ENCODE data around the gene NCR3LG1. TPM values are rescaled to one million over a fixed set of nuclear protein-coding genes. Genes with fewer than 3 reads are reported as not detected.
A peak's percentile ranks its signal among the peaks of the same experiment; 100 is the strongest.

NCR3LG1 gene, protein sequence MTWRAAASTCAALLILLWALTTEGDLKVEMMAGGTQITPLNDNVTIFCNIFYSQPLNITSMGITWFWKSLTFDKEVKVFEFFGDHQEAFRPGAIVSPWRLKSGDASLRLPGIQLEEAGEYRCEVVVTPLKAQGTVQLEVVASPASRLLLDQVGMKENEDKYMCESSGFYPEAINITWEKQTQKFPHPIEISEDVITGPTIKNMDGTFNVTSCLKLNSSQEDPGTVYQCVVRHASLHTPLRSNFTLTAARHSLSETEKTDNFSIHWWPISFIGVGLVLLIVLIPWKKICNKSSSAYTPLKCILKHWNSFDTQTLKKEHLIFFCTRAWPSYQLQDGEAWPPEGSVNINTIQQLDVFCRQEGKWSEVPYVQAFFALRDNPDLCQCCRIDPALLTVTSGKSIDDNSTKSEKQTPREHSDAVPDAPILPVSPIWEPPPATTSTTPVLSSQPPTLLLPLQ
- total RNA-seq, result 1.3 TPM

DNA sequence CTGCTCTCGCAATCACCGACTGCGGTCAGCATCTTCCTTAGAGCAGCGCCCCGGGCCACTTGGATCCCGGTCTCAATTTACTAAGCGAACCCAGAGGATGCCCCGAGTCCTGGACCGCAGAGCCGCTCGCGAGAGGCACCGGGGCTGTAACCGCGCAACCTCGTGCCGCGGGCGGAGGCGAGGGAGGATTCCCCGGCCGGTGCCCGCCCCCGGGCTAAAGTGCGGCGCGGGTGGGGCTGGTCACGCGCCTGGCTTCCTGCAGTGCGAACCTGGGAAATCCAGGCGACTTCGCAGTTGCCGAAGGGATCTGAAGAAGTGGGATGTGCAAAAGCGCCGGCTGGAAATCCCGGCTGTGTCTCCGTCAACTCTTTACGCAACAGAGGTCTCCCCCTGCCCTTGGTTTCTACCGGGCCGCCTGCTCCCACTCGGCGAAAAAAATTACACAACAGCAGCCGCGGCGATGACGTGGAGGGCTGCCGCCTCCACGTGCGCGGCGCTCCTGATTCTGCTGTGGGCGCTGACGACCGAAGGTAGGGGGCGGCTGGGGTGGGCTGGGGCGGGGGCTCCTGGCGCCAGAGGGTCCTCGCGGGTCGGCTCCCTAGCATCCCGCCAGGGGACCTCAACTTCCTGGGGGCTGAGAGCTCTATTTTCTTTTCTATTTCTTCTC is at the start of gene NCR3LG1:
Gene NCR3LG1 (plus strand): TSS at position 291 of the 667 bp plus-strand sequence. CDS start 170 bp downstream, at position 461.
- peak; percentile 55 to 78 (median 77) for DNase-seq (ENCODE audit: low read depth in 2 of 3, low spot score in 2 of 3)

DNA sequence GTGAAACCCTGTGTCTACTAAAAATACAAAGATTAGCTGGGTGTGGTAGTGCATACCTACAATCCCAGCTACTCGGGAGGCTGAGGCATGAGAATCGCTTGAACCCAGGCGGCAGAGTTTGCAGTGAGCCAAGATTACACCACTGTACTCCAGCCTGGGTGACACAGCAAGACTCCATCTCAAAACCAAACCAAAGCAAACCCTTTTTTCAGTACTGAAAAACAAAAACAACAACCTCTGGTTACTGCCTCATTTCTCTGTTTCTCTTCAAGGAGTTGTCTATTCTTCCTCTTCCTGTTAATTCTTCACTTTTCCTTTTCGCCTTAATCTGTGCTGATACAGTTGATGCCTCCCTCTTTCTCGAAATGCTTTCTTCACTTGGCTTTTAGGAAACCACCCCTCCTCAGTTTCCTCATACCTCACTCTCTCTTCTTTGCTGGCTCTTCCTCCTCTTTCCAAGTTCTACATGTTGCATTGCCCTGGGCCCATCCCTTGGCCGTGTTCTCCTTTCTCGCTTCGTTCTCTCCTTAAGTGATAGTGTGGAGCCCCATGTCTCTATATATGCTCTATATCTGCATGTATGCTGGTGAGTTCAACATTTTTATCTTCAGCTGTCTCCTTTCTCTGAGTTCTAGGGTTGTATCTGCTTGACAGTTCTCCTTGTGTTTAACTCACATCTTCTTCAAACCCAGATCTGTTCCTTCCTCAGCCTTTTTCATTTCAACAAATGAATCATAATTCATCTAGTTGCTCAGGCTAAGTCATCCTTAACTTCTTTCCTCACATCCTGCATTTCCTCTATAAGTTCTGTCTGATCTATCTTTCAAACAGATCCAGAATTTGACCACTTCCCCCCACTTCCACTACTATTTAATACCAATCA is 38.0 kb upstream of the NCR3LG1 start:
- DNase-seq (ENCODE audit: low read depth in 2 of 3, low spot score in 2 of 3), result no peak

DNA sequence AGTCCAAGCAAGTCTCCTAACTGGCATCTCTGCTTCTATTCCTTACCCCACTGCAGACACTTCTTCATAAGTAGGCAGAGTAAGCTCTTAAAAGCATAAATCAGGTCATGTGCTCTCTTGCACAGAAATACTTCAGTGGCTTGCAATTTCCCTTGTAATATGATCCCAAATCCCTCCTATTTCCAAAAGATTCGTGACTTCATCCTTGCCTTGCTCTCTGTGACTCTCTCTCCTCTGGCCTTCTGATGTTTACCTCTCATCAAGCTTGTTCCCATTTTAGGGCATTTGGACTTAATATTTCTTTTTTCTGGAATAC is 37.4 kb upstream of the NCR3LG1 start:
- no peak for DNase-seq (ENCODE audit: low read depth in 2 of 3, low spot score in 2 of 3)

DNA sequence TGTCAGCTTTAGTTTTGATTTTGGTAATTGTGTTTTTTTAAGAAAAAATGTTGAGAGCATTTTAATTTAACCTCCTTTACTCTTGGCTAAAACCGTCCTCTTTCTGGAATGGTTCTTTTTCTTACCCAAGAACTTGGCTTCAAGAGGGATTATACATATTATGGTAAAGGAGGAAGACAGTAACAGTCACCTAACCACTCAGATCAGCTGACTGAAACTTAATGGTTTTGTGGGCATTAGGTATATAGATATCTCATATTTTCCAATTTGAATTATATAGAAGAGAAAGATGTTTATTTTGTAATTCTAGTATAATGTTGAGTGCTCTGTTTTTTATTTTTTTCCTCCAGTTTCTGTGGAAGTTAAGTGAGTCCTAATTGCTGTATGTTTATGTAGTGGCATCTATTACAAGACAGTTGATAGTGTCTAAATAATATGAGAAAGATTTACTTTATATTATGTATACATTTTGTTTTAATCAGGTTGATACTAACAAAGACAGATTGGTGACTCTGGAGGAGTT is 36.6 kb upstream of the NCR3LG1 start:
- no peak for DNase-seq (ENCODE audit: low read depth in 2 of 3, low spot score in 2 of 3)

DNA sequence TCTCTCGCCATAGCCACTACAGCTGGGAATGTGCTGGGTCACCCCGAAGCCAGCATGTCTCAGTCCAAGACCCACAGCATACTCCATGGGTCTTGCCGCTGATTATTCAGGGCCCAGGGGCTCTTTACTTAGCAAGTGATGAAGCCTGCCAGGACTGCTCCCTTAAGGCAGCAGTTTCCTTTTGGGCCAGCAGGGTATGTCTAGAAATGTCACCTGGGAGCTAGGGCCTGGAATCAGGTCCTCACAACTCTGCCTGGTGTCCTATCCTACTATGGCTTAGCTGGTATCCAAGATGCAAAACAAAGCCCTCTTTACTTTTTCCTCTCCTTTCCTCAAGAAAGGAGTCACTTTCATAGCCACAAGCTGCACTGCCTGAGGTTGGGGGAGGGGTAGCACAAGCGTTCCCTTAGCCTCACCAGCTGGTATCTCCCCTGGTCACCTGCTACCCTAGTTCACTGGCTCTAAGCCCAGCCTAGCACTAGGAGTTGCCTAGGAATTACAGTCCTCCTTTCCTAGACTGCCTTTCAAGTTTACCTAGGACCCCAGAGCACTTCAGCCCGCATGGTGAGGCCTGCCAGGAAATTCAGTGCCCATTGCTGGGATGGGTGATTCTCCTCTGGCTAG is 22.6 kb upstream of the NCR3LG1 start:
- no peak for DNase-seq (ENCODE audit: low read depth in 2 of 3, low spot score in 2 of 3)

DNA sequence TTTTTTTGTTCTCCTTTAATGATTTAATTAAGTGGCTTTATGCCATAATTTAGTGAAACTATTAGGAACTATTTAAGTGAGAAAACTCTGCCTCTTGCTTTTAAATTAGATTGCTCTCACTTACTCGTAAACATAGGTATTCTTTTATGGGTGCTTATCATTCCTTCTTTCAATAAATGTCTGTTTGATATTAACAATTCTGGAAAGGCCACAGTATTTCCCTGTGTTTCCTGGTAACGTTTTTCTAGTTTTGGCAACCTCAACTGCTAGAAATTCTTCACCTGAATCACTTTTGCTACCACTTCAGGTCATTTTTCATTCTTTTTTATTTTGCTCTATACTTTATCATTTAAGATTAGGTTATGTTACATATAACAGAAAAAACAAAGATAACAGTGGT is 19.9 kb upstream of the NCR3LG1 start:
- no peak for DNase-seq (ENCODE audit: low read depth in 2 of 3, low spot score in 2 of 3)

DNA sequence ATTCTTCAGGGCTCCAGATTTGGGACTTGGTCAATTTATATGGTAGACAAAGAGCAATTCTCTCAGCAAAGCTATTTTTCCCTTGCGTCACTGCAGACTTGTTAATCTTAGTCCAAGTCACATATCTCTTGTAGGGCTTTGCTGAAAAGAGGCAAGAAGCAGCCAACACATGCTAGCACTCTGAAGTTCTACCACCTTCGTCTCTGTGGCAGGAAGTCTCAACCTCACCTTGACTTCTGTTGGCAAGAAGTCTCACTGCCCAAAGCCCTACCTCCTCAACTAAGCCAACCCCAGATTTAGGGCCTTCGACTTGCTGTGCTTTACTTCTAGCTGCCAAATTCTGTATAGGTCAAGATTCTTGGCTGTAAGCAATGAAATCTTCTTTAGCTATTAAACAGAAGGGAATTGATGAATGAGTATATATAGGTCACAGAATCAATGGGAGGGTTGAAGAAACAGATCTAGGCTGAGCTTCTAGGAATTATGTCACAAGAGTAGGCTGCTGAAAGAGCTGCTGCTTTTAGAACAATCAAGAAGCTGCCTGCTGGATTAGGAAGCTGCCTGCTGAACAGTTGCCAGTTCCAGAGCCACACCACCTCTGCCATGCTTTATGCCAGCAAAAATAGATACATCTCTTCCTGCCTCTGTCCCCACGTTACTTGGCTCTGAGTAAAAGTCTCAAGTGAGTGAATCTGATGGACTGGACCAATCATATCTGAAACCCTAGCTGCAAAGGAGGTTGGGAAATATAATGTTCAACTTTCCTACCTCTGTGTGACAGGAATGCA is 17.6 kb upstream of the NCR3LG1 start:
- DNase-seq (ENCODE audit: low read depth in 2 of 3, low spot score in 2 of 3), result no peak

DNA sequence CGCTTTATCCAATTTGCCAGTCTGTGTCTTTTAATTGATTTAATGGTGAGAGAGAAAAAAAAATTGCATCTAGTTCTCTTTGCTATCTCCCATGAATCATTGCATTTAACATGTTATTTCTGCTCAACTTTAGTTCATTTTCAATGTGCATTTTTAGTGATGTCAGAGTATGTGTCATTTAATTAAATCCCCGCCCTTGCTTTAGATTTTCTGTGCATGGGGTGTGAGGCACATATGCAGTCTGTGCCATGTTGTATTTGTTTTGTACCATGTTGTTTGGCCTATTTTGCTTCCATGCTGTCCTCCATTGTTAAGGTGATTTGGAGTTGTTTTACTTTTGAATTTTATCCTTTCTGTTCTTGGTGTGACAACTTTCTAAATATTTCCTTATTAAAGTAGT is 8.3 kb upstream of the NCR3LG1 start:
- DNase-seq (ENCODE audit: low read depth in 2 of 3, low spot score in 2 of 3), result no peak

DNA sequence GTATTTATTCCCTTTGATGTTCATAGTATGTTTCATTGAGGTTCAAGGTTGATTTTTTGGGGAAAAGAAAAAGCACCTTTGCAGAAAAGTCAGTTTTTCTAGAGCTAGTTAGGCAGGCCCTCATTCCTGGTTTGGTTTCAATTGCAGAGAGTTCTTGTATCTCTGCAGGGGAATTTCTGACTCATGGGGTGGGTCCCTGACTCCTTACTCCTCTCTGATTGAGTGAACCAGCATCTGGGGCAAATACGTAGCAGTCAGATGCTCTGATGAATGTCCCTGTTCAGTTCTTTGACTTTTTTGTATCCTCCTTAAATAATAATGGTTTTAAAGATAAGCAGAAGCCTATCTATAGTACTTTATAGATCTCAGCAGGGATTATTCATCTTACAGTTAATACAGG is 7.7 kb upstream of the NCR3LG1 start:
- DNase-seq (ENCODE audit: low read depth in 2 of 3, low spot score in 2 of 3), result no peak

DNA sequence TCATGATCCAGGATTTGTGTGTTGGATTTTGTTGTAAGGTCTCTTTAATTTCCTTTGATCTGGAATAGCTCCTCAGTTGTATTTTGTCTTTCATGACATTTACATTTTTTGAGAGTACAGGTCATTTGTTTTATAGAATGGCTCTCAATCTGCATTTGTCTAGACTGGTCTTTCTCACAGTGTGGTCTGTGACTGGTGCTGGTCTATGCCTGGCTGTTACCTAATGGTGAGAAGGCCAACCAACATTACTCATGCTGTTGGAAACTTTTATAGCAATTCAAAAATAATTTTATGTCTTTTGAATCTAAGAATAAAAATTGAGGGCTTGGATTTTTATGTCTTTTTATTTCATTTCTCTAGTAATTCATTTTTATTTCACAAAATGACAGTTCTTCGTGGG is 3.9 kb upstream of the NCR3LG1 start:
- no peak for DNase-seq (ENCODE audit: low read depth in 2 of 3, low spot score in 2 of 3)

DNA sequence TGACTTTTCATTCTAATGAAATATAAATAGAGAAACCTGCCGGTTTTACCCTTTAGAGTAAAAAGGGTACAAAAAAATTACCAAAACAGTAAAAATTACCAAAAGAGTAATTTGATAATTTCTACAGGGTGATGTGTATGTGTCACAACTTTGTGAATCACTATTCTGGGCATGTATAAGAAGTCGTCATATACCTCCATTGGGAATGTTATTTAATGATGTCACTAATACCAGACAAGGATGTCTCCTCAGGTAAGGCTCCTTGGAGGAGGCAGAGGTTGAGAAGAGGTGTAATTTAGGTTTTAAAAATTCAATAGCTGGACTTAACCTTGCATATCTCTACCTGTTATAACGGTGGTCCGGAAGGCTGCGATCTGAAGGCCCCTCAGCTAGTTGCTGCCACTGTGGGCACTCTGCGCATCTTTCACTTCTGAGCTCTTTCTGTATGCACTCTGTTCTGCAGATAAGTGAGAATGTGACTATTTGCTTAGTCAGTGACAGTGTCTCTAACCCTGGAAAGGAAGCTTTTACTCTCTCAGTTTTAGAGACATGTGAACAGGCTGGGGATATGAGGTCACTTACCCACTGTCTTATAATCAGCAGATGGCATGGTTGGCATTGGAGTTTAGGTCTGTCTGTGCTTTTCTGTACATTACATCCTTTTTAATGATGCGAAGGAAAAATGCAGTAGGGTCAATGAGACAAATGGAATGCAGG is 987 bp upstream of the NCR3LG1 start:
- DNase-seq (ENCODE audit: low read depth in 2 of 3, low spot score in 2 of 3), result no peak

DNA sequence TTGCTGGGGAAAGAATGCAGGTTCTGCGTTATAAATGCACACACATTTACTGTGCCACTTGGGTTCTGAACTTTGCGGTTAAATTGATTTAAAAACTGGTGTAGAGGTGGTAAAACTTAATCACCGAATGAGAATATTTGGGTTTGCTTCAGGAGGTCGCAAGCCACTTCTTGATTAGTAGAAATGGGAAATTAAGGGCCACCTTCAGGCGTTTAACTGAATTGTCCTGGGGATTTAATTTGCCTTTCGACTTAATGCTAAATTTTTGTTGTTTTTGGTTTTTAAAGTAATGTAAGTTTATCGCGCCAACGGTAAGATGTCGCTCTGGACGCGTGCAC is 459 bp upstream of the NCR3LG1 start:
- no peak for DNase-seq (ENCODE audit: low read depth in 2 of 3, low spot score in 2 of 3)

DNA sequence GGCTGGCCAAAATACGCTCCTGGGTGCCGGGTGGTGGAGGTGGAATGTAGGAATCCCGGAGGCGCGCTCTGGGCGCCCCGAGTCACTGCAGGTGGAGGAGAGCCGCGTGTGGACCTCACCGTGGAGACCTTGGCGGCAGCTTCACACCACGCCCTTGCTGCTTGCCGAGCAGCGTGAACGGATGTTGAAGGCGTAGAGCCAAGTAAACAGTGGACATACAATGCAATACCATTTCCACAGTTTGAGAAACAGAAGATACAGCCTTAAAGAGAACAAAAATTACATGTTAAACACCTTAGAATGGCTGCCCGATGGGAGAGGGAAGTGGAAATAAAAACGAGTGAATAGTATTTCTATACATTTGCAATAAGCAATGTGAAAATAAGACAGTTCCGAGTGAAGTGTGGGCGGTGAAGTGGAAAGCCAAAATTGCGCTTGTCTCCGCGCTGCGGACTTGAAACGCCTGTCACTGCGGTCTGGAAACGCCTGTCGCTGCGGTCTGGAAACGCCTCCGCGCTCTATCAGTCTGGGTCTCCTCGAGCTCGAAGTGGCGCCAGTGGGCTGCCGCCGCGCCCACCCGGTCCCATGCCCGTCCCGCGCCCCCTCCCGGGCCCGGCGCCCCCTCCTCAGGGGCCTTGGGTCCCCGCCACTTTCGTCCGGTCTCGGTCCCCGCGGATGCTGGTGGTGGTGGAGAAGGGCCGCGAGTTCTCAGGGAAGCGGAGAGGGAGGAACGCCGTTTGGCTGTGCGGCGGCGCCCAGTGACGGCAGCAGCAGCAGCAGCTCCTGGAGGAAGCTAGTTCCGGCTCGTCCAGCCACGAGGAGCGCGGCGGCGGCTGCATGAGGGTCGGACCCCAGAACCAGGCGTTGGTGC is 1.6 kb downstream of the NCR3LG1 start:
- DNase-seq (ENCODE audit: low read depth in 2 of 3, low spot score in 2 of 3), result peak; percentile 21 to 63 (median 36)

DNA sequence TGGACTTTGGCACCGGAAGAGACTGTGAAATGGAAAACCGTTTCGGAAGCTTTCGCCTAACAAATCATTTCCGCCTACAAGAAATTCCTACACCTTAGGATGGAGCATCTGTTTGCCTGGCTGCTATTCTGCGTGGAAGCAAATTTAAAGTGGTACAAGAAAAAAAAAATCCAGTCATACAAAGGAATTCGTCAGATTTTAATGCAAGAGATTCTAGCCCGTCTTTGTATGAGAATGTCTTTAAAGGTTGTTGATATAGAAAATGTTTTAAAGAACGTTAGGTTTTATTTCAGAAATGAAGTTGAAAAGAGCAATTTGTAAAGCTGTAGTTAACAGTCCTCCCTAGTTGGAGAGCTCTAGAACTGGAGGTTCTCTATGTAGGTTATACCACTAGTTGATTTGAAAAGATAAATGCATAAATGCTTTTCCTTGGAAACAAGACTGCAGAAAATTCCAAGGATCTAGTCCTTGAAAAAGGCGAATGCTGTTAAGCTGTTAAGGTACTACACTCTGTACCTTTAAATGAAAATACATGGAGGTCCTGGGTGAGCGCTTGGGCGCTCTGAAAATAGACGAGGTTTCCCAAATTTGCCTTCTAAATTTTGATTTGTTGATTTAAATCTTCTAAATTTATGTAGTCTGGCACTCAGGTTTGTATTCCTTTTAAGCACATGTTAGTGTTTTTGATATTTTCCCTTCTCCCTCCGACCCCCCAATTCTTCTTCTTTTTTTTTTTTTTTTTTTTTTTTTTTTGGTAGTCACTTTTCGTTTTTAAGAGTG is 2.4 kb downstream of the NCR3LG1 start:
- DNase-seq (ENCODE audit: low read depth in 2 of 3, low spot score in 2 of 3), result peak in 1 of 3 donors; percentile 5

DNA sequence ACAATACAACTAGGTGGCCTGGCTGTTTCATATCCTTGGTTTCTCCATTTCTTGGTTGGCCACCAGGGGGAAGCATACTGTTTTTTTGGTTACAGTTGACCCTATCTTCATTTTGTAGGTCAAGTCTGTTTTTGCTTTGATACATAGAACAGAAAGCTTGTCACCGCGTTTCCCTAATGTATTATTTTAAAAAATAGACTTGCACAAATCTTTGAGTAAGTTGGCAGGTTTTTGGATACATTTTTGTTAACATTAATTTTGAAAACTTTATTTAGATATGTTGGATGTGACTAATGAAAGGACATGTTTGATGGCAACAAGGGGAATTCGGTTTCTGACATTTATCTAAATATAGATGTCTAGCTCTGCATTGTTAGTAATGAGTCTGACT is 3.0 kb downstream of the NCR3LG1 start:
- DNase-seq (ENCODE audit: low read depth in 2 of 3, low spot score in 2 of 3), result peak; percentile 26 to 83 (median 75)

DNA sequence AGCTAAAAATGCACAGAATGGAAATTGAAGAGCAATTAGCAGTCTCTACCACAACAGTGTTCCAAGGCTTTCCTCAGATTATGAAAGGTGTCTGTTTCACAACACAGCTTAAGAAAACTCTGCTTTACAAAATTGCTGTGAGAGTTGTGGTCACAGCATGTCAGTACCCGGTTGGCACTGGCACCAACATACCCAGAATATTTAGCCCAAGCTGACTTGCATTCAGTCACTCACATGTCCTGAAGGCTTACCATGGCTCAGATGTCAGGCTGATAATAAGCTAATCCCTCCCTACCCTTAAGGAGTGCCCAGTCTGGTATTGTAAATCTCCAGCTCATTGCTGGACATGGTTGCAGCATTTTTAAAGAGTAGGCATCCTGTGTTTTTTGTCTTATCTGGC is 14.9 kb downstream of the NCR3LG1 start:
- no peak for DNase-seq (ENCODE audit: low read depth in 2 of 3, low spot score in 2 of 3)

DNA sequence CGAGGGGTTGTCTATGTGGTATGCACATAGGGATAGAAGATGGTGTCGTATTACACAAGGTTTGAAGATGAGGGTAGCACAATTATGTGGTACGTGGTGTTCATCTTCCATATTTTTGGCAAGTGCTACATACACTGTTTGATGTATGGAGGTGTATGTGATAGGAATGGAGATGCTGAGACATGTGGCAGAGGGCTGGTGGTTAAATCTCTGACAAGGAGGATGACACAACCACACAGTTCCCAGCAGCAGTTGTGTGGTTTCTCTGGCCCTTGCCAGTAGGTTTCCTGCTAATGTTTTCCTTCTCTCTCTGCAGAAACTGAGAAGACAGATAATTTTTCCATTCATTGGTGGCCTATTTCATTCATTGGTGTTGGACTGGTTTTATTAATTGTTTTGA is 17.0 kb downstream of the NCR3LG1 start:
- no peak for DNase-seq (ENCODE audit: low read depth in 2 of 3, low spot score in 2 of 3)

DNA sequence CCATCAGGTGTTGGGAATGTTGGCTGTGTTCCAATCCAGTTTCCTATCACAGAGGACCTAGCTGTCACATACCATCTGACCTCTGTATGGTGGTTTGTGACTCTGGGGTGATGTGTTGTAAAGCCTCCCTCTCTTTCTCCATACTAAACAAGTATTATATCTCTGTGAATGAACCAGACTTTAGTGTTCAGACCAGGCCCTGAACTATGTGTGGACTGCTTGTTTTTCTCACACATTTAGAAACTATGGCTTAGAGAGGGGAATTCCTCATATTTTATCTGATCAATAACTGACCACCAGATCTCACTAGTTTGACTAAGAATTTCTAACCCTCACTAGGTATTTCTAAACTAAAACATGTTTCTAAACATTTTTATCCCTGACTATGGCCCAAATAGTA is 17.5 kb downstream of the NCR3LG1 start:
- no peak for DNase-seq (ENCODE audit: low read depth in 2 of 3, low spot score in 2 of 3)

All from hematopoietic multipotent progenitor cell (in vitro differentiated cells).